Ascending aorta (tissue), 2 donors: Measurements from ENCODE around the gene CRYGB. TPM values are rescaled to one million over a fixed set of nuclear protein-coding genes. Genes with fewer than 3 reads are reported as not detected.
"Not testable (repeated sequence)": the region's sequence is repeated elsewhere in the genome, so short reads cannot be mapped to it uniquely, and the experiment has no call there.

Experiments
- DNase-seq, 2 donors: peaks; one replicate each; pipeline ENCODE4 v3.0.0-alpha.2; 2019; ENCODE audit warnings: low spot score in 2 of 2
- H3K27ac ChIP-seq, 2 donors: fragments of 200-600 bp; sonication (generic); one replicate each; pipeline ENCODE4 v1.5.1; 2016 to 2017; ENCODE audit warnings: mild to moderate bottlenecking in 1 of 2
- H3K27me3 ChIP-seq: fragments of 200-600 bp; sonication (generic); one replicate; pipeline ENCODE4 v1.5.1; 2017
- H3K36me3 ChIP-seq, 2 donors: fragments of 200-600 bp; sonication (generic); one replicate each; pipeline ENCODE4 v1.5.1; 2016
- H3K4me1 ChIP-seq, 2 donors: fragments of 200-600 bp; sonication (generic); one replicate each; pipeline ENCODE4 v1.5.1; 2016 to 2017; ENCODE audit warnings: mild to moderate bottlenecking in 1 of 2
- H3K4me3 ChIP-seq, 2 donors: fragments of 200-600 bp; sonication (generic); one replicate each; pipeline ENCODE4 v1.5.1; 2016 to 2017; ENCODE audit warnings: mild to moderate bottlenecking in 1 of 2
- H3K9me3 ChIP-seq, 2 donors: fragments of 200-600 bp; sonication (generic); one replicate each; pipeline ENCODE4 v1.5.1; 2016
- CTCF ChIP-seq, 3 experiments: fragments of 200-600 bp in 2 of 3; fragments of 450-650 bp in 1 of 3; sonication (generic) in 2 of 3; IDR thresholded peaks; one replicate each; pipeline ENCODE4 v1.5.1; 2016 to 2019; ENCODE audit warnings: antibody characterized with exemption in 3 of 3, mild to moderate bottlenecking in 1 of 3, moderate library complexity in 1 of 3
- intact Hi-C: fragments of 100-400 bp; cut with DNase I; formaldehyde crosslinking; loops from one replicate; pipeline ENCODE4 v1.15.1; 2023
- total RNA-seq: library from RNA; depleted of rRNA; stranded (reverse); fragments of >200 nt; gene quantifications from one replicate; pipeline ENCODE4 v1.1.0, GENCODE V29; 2016

The CRYGB gene
- total RNA-seq, 1 donor from 2014 or later = not detected

DNA sequence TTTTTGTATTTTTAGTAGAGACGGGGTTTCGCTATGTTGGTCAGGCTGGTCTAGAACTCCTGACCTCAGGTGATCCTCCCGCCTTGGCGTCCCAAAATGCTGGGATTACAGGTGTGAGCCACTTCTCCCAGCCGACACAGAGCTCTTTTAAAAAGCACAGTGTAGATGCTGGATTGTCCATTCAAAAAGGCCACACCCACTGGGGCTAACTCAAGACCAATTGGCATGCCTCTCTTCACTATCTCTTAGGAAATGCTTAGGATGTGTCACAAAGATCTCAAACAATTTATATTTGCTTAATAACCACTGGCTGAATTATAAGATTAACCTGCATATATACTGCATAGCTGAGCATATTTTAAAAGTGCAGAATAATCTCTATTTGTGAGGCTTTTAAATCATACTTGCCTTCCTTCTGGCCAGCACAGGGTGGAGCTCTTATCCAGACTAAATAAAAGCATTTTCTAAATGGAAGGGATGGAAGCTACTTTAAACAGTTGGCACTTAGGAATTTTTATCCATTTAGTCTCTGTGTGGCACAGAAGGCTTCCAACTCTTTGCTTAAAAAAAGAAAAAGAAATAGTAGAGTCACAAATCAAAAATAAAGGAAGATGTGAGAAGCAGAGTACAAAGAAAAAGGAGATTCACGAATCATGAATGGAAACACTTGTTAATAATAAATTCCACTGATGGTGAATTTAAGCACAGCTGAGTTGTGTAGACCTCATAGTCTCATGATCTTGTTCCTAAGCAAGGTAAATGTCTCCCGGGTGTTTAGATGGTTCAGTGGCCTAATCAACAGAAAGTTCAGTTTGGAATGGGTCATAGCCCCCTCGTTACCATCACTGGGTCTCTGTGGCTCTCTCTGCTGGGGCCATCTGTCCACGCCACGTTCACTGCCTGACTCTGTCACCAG lies 44.0 kb downstream of the CRYGB start:
- H3K36me3 ChIP-seq = no peaks in the 10 kb centered on the region
- H3K9me3 ChIP-seq = no peaks in the 10 kb centered on the region
- no peaks in the 10 kb centered on the region for H3K27me3 ChIP-seq
- no peak overlapping the region for H3K27ac ChIP-seq
- H3K4me3 ChIP-seq = no peak overlapping the region
- TF ChIP-seq CTCF (IDR thresholded peaks at IDR 0.05) = no peak
- intact Hi-C loops = no loop called here
- DNase-seq = no peak
- H3K4me1 ChIP-seq = no peaks in the 10 kb centered on the region

DNA sequence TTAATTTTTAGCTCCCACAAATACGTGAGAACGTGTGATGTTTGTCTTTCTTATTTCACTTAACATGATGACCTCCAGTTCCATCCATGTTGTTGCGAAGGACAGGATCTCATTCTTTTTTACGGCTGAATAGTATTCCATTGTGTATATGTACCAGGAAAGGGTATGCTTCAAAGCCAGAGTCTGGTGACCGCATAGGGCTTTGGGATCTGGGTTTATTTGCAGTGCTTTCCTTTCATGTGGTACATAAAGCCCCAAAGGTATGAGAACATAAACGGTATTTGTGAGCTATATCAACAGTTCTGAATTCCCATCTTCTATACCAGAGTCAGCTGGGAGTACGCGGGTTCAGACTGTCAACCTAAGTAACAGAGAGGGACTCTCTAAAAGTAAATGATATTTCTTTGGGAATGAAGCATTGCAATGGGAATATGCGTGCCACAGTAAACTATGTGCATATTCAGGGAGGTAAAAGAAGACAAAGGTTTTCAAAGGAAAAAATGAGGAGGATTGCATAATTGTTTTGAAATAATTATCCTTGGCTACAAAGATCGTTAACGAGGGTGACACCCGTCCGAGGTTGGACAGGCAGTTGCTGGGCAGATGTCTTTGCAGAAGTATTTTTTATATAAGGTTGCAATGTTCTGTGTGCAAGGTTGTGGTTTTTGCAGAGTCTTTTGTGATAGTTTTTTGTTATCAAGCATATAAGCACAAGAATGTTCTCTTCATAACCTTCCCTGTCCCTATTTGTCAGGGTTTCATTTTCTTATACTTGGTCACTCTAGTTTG lies 46.1 kb downstream of the CRYGB start:
- no peaks in the 10 kb centered on the region for H3K36me3 ChIP-seq
- H3K4me1 ChIP-seq = no peaks in the 10 kb centered on the region
- H3K9me3 ChIP-seq = no peaks in the 10 kb centered on the region
- H3K4me3 ChIP-seq = no peak overlapping the region
- H3K27me3 ChIP-seq = no peaks in the 10 kb centered on the region
- no peak overlapping the region for H3K27ac ChIP-seq
- intact Hi-C loops = no loop called here
- TF ChIP-seq CTCF (IDR thresholded peaks at IDR 0.05) = no peak
- no peak for DNase-seq

DNA sequence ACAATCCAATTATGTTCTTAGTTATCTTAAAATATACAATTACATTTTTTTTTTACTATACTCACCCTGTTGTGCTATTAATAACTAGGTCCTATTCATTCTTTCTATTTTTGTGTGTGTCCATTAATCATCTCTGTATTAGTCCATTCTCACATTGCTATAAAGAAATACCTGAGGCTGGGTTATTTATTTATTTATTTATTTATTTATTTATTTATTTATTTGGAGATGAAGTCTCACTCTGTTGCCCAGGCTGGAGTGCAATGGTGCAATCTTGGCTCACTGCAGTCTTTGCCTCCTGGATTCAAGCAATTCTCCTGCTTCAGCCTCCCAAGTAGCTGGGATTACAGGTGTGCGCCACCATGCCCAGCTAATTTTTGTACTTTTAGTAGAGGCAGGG lies 47.3 kb downstream of the CRYGB start:
- DNase-seq, H3K4me3 ChIP-seq, H3K27ac ChIP-seq, H3K4me1 ChIP-seq, H3K9me3 ChIP-seq, H3K36me3 ChIP-seq, H3K27me3 ChIP-seq, intact Hi-C loops: not testable (repeated sequence)

- intact Hi-C loops = no loop called here
- no peak overlapping the region for H3K27ac ChIP-seq
These were observed 47.7 kb downstream of the CRYGB start for GRCh38 chr2:208098267-208098666.

GRCh38 chr2:208097801-208098200 lies 48.2 kb downstream of the CRYGB start:
- no peak for DNase-seq
- no peak overlapping the region for H3K4me3 ChIP-seq
- TF ChIP-seq CTCF (IDR thresholded peaks at IDR 0.05) = no peak
- H3K36me3 ChIP-seq = no peaks in the 10 kb centered on the region
- H3K27ac ChIP-seq = no peak overlapping the region
- intact Hi-C loops = no loop called here
- no peaks in the 10 kb centered on the region for H3K27me3 ChIP-seq
- no peaks in the 10 kb centered on the region for H3K4me1 ChIP-seq
- no peaks in the 10 kb centered on the region for H3K9me3 ChIP-seq

More at GRCh38 chr2:208098267-208098666, 47.7 kb downstream of the CRYGB start:
- no peak for TF ChIP-seq CTCF (IDR thresholded peaks at IDR 0.05)
- Histone ChIP-seq H3K27me3 (no peaks in the 10 kb centered on the region), H3K36me3 (no peaks in the 10 kb centered on the region), H3K4me1 (no peaks in the 10 kb centered on the region), H3K4me3 (no peak overlapping the region), H3K9me3 (no peaks in the 10 kb centered on the region)
- DNase-seq = no peak

- Histone ChIP-seq H3K27me3 (no peaks in the 10 kb centered on the region), H3K4me1 (no peaks in the 10 kb centered on the region), H3K27ac (no peak overlapping the region), H3K9me3 (no peaks in the 10 kb centered on the region), H3K4me3 (no peak overlapping the region), H3K36me3 (no peaks in the 10 kb centered on the region)
- intact Hi-C loops = no loop called here
- TF ChIP-seq CTCF (IDR thresholded peaks at IDR 0.05) = no peak
- DNase-seq = no peak
These were observed 48.6 kb downstream of the CRYGB start for GRCh38 chr2:208097313-208097712.
